ENCODE results near the gene NEMP1.
A peak's percentile ranks its signal among the peaks of the same experiment; 100 is the strongest.

NEMP1 gene

GRCh38 chr12:57104292-57104910 is 25.8 kb upstream of the NEMP1 start:
- Histone ChIP-seq H3K4me3 (ENCODE audit: low read depth in 1 of 2, low read length in 1 of 2) (no peak overlapping the region), H3K4me1 (ENCODE audit: control insufficient read depth in 1 of 2, insufficient read depth in 1 of 2, low read depth in 1 of 2, low read length in 1 of 2) (peaks cover 31 to 32% of the 10 kb centered on the region in 2 experiments), H3K27ac (peak overlapping the region; percentile 92), H3K36me3 (peaks cover 95% of the 10 kb centered on the region), H3K9me3 (no peaks in the 10 kb centered on the region), H3K27me3 (no peaks in the 10 kb centered on the region)
- no peak for TF ChIP-seq CTCF (IDR thresholded peaks at IDR 0.05)

- Histone ChIP-seq H3K36me3 (peaks cover 98% of the 10 kb centered on the region), H3K27ac (peak overlapping the region; percentile 92), H3K4me3 (ENCODE audit: low read depth in 1 of 2, low read length in 1 of 2) (no peak overlapping the region), H3K9me3 (peaks cover 2% of the 10 kb centered on the region), H3K27me3 (no peaks in the 10 kb centered on the region), H3K4me1 (ENCODE audit: control insufficient read depth in 1 of 2, insufficient read depth in 1 of 2, low read depth in 1 of 2, low read length in 1 of 2) (peaks cover 26 to 27% of the 10 kb centered on the region in 2 experiments)
- no peak for TF ChIP-seq CTCF (IDR thresholded peaks at IDR 0.05)
These were observed 25.3 kb upstream of the NEMP1 start for GRCh38 chr12:57103856-57104255.

- Histone ChIP-seq H3K4me3 (ENCODE audit: low read depth in 1 of 2, low read length in 1 of 2) (peak overlapping the region; percentile 22 to 37), H3K36me3 (peaks cover 98% of the 10 kb centered on the region), H3K9me3 (peaks cover 8% of the 10 kb centered on the region), H3K27ac (peak overlapping the region; percentile 92), H3K4me1 (ENCODE audit: control insufficient read depth in 1 of 2, insufficient read depth in 1 of 2, low read depth in 1 of 2, low read length in 1 of 2) (peaks cover 15 to 20% of the 10 kb centered on the region in 2 experiments), H3K27me3 (no peaks in the 10 kb centered on the region)
- no peak for TF ChIP-seq CTCF (IDR thresholded peaks at IDR 0.05)
These were observed 23.5 kb upstream of the NEMP1 start for GRCh38 chr12:57101892-57102695.

GRCh38 chr12:57099766-57100165 is 21.2 kb upstream of the NEMP1 start:
- no peak for TF ChIP-seq CTCF (IDR thresholded peaks at IDR 0.05)
- Histone ChIP-seq H3K36me3 (peaks cover 98% of the 10 kb centered on the region), H3K4me3 (ENCODE audit: low read depth in 1 of 2, low read length in 1 of 2) (no peak overlapping the region), H3K27ac (peak overlapping the region; percentile 50), H3K27me3 (no peaks in the 10 kb centered on the region), H3K4me1 (ENCODE audit: control insufficient read depth in 1 of 2, insufficient read depth in 1 of 2, low read depth in 1 of 2, low read length in 1 of 2) (peaks cover 15 to 20% of the 10 kb centered on the region in 2 experiments), H3K9me3 (peaks cover 8% of the 10 kb centered on the region)

GRCh38 chr12:57099047-57099714 is 20.6 kb upstream of the NEMP1 start:
- Histone ChIP-seq H3K4me3 (ENCODE audit: low read depth in 1 of 2, low read length in 1 of 2) (no peak overlapping the region), H3K36me3 (peaks cover 93% of the 10 kb centered on the region), H3K9me3 (peaks cover 8% of the 10 kb centered on the region), H3K27ac (peak overlapping the region; percentile 50), H3K4me1 (ENCODE audit: control insufficient read depth in 1 of 2, insufficient read depth in 1 of 2, low read depth in 1 of 2, low read length in 1 of 2) (peaks cover 15 to 20% of the 10 kb centered on the region in 2 experiments), H3K27me3 (no peaks in the 10 kb centered on the region)
- no peak for TF ChIP-seq CTCF (IDR thresholded peaks at IDR 0.05)

Data from neutrophil (primary cell).